ENCODE data around the gene TEX22. TPM values are rescaled to one million over a fixed set of nuclear protein-coding genes. Genes with fewer than 3 reads are reported as not detected.

The TEX22 gene
- total RNA-seq, 1 donor from 2014 or later: 4.9 TPM

DNA sequence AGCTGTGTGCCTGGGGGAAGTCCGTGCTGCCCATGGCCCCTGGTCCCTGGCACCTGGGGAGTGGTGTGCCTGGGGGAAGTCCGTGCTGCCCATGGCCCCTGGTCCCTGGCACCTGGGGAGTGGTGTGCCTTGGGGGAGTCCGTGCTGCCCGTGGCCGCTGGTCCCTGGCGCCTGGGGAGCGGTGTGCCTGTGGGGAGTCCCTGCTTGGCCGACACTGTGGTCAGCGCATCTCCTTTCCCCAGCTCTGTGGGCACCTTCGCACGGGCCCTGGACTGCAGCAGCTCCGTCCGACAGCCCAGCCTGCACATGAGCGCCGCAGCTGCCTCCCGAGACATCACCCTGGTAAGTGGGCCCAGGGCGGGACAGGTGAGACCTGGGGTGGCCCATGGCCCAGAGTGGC lies 61.8 kb downstream of the TEX22 start:
- H3K27me3 Mint-ChIP-seq (ENCODE audit: unreplicated experiment): no peaks in the 10 kb centered on the region
- H3K4me3 Mint-ChIP-seq (ENCODE audit: unreplicated experiment): no peak overlapping the region
- no peak for DNase-seq (ENCODE audit: extremely low spot score, unreplicated experiment)
- H3K4me1 Mint-ChIP-seq (ENCODE audit: unreplicated experiment): no peaks in the 10 kb centered on the region
- H3K27ac Mint-ChIP-seq (ENCODE audit: unreplicated experiment): no peak overlapping the region
- peaks cover 15% of the 10 kb centered on the region for H3K36me3 Mint-ChIP-seq (ENCODE audit: unreplicated experiment)
- TF ChIP-seq, protein P1, sequence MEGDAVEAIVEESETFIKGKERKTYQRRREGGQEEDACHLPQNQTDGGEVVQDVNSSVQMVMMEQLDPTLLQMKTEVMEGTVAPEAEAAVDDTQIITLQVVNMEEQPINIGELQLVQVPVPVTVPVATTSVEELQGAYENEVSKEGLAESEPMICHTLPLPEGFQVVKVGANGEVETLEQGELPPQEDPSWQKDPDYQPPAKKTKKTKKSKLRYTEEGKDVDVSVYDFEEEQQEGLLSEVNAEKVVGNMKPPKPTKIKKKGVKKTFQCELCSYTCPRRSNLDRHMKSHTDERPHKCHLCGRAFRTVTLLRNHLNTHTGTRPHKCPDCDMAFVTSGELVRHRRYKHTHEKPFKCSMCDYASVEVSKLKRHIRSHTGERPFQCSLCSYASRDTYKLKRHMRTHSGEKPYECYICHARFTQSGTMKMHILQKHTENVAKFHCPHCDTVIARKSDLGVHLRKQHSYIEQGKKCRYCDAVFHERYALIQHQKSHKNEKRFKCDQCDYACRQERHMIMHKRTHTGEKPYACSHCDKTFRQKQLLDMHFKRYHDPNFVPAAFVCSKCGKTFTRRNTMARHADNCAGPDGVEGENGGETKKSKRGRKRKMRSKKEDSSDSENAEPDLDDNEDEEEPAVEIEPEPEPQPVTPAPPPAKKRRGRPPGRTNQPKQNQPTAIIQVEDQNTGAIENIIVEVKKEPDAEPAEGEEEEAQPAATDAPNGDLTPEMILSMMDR (IDR thresholded peaks at IDR 0.05): no peak
- no peaks in the 10 kb centered on the region for H3K9me3 Mint-ChIP-seq (ENCODE audit: unreplicated experiment)

DNA sequence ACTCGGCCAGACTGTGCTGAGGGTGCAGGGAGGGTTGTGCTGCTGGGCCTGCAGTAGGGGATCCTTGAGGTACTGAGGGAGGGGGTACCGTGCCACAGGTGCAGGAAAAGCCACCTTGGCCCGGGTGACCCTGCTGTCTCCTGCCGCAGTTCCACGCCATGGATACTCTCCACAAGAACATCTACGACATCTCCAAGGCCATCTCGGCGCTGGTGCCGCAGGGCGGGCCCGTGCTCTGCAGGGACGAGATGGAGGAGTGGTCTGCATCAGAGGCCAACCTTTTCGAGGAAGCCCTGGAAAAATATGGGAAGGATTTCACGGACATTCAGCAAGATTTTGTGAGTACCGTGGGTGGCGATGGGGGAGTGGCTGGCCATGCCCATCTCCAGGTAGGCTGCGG lies 62.3 kb downstream of the TEX22 start:
- TF ChIP-seq, protein P1 (IDR thresholded peaks at IDR 0.05): no peak
- no peak overlapping the region for H3K27ac Mint-ChIP-seq (ENCODE audit: unreplicated experiment)
- H3K4me1 Mint-ChIP-seq (ENCODE audit: unreplicated experiment): peaks cover 5% of the 10 kb centered on the region

DNA sequence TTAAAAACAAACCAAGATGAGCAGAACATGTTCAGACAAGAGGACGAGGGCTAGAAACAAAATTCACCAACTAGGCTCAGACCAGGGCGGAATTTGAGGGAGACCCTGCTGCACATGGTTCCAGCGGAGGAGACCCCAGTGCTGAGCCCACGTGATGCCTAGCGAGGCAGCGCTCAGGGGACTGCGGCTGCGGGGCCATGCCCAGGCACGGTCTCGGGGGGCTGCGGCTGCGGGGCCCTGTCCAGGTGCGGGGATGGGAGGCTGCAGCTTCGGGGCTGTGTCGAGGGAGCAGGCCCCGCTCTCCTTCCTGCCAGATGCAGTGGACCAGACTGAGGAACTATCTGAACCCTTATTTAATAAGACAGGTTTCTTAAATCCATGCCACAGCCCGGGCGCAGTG lies 63.6 kb downstream of the TEX22 start:
- Mint-ChIP-seq H3K27me3 (ENCODE audit: unreplicated experiment) (no peaks in the 10 kb centered on the region), H3K27ac (ENCODE audit: unreplicated experiment) (no peak overlapping the region), H3K4me3 (ENCODE audit: unreplicated experiment) (no peak overlapping the region), H3K36me3 (ENCODE audit: unreplicated experiment) (peaks cover 9% of the 10 kb centered on the region), H3K4me1 (ENCODE audit: unreplicated experiment) (peaks cover 8% of the 10 kb centered on the region), H3K9me3 (ENCODE audit: unreplicated experiment) (no peaks in the 10 kb centered on the region)
- no peak for DNase-seq (ENCODE audit: extremely low spot score, unreplicated experiment)
- TF ChIP-seq, protein P1 (IDR thresholded peaks at IDR 0.05): no peak

More for the DNA sequence above, 62.3 kb downstream of the TEX22 start:
- no peak overlapping the region for H3K4me3 Mint-ChIP-seq (ENCODE audit: unreplicated experiment)
- H3K36me3 Mint-ChIP-seq (ENCODE audit: unreplicated experiment): peaks cover 11% of the 10 kb centered on the region
- no peaks in the 10 kb centered on the region for H3K9me3 Mint-ChIP-seq (ENCODE audit: unreplicated experiment)
- no peaks in the 10 kb centered on the region for H3K27me3 Mint-ChIP-seq (ENCODE audit: unreplicated experiment)
- no peak for DNase-seq (ENCODE audit: extremely low spot score, unreplicated experiment)

Other genes with a start within 250 kb of the TEX22 start
- gene JAG2, start 229.8 kb upstream of the TEX22 start, total RNA-seq: 5.7 and 7.5 TPM in 2 replicates
- 38.4 and 39.1 TPM in 2 replicates for gene NUDT14, start 217.2 kb upstream of the TEX22 start, total RNA-seq
- 35.3 and 35.7 TPM in 2 replicates for gene BTBD6, start 150.0 kb upstream of the TEX22 start, total RNA-seq
- gene BRF1, start 97.5 kb upstream of the TEX22 start, total RNA-seq: 41.7 and 43.5 TPM in 2 replicates
- 109 and 115 TPM in 2 replicates for gene PACS2, start 83.8 kb upstream of the TEX22 start, total RNA-seq
- 122 and 132 TPM in 2 replicates for gene MTA1, start 21.3 kb downstream of the TEX22 start, total RNA-seq
- gene CRIP2, start 76.3 kb downstream of the TEX22 start, total RNA-seq: 183 and 191 TPM in 2 replicates
- 31.0 and 34.1 TPM in 2 replicates for gene CRIP1, start 88.3 kb downstream of the TEX22 start, total RNA-seq
- 8.4 and 11.0 TPM in 2 replicates for gene TEDC1, start 92.7 kb downstream of the TEX22 start, total RNA-seq
- gene TMEM121, start 128.0 kb downstream of the TEX22 start, total RNA-seq: 3.3 and 3.6 TPM in 2 replicates